SK-N-SH (cell line): ENCODE data around the gene RIT1. TPM values are rescaled to one million over a fixed set of nuclear protein-coding genes. Genes with fewer than 3 reads are reported as not detected.

ENCODE experiments used
- CTCF ChIA-PET: fragments of 300-600, 350-600 bp; formaldehyde crosslinking; extraction: SDS; loops from one replicate; lab custom pipeline; 2021; lab: Yijun Ruan, JAX
- POLR2A ChIA-PET: fragments of 350-600 bp; sonication (Branson Sonifier 250); formaldehyde crosslinking; extraction: SDS; loops from one replicate; lab custom pipeline; 2020; ENCODE audit warnings: antibody characterized with exemption, inconsistent platforms; lab: Yijun Ruan, JAX
- DNase-seq: peaks from one replicate; pipeline ENCODE4 v3.0.0; 2012
- H2AFZ ChIP-seq: fragments of 200-600 bp; sonication (generic); 2 replicates; pipeline ENCODE4 v1.8.1; 2016; ENCODE audit warnings: antibody characterized with exemption, mild to moderate bottlenecking, low read depth
- H3F3A ChIP-seq: fragments of 200-600 bp; sonication (generic); replicated peaks from 2 replicates; pipeline ENCODE3; 2016; ENCODE audit warnings: antibody characterized with exemption, mild to moderate bottlenecking; ENCODE audit not compliant: insufficient read depth
- H3K27ac ChIP-seq, 2 experiments: fragments of 200-500 bp in 1 of 2; fragments of 200-600 bp in 1 of 2; sonication (Bioruptor generic) in 1 of 2; sonication (generic), shearing (Covaris generic) in 1 of 2; 2 replicates each; pipeline versions ENCODE4 v1.5.1 to v1.6.1; 2014 to 2016; ENCODE audit warnings: low read depth in 2 of 2, inconsistent platforms in 1 of 2, low read length in 1 of 2, mild to moderate bottlenecking in 1 of 2, mixed read lengths in 1 of 2
- H3K27me3 ChIP-seq: fragments of 200-600 bp; sonication (generic), shearing (Covaris generic); 2 replicates; pipeline ENCODE4 v1.6.1; 2016; ENCODE audit warnings: mixed run types; ENCODE audit not compliant: insufficient read depth
- H3K36me3 ChIP-seq, 2 experiments: fragments of 200-500 bp in 1 of 2; fragments of 200-600 bp in 1 of 2; sonication (Bioruptor generic) in 1 of 2; sonication (generic) in 1 of 2; replicated peaks in 1 of 2; 2 replicates each; pipeline versions ENCODE3 to v1.5.1; 2014 to 2016; ENCODE audit warnings: low read length in 1 of 2, mild to moderate bottlenecking in 1 of 2; ENCODE audit not compliant: insufficient read depth in 2 of 2, control insufficient read depth in 1 of 2
- H3K4me1 ChIP-seq, 2 experiments: fragments of 200-500 bp in 1 of 2; fragments of 200-600 bp in 1 of 2; sonication (Bioruptor generic) in 1 of 2; sonication (generic), shearing (Covaris generic) in 1 of 2; 2 replicates each; pipeline versions ENCODE4 v1.5.1 to v1.6.1; 2014 to 2016; ENCODE audit warnings: low read depth in 1 of 2, low read length in 1 of 2, mixed run types in 1 of 2; ENCODE audit not compliant: insufficient read depth in 2 of 2, control insufficient read depth in 1 of 2
- H3K4me2 ChIP-seq: fragments of 200-600 bp; sonication (generic), shearing (Covaris generic); 2 replicates; pipeline ENCODE4 v1.6.1; 2017; ENCODE audit warnings: mixed run types
- H3K4me3 ChIP-seq, 2 experiments: fragments of 200-500 bp in 1 of 2; fragments of 200-600 bp in 1 of 2; sonication (Bioruptor generic) in 1 of 2; sonication (generic), shearing (Covaris generic) in 1 of 2; 2 replicates each; pipeline versions ENCODE4 v1.5.1 to v1.8.1; 2014 to 2016; ENCODE audit warnings: low read depth in 2 of 2, inconsistent platforms in 1 of 2, low read length in 1 of 2, mild to moderate bottlenecking in 1 of 2, mixed read lengths in 1 of 2, moderate library complexity in 1 of 2
- H3K79me2 ChIP-seq: fragments of 200-600 bp; sonication (generic); 2 replicates; pipeline ENCODE4 v1.8.1; 2017; ENCODE audit warnings: mild to moderate bottlenecking; ENCODE audit not compliant: insufficient read depth
- H3K9ac ChIP-seq: fragments of 200-600 bp; sonication (generic); 2 replicates; pipeline ENCODE4 v1.6.1; 2017; ENCODE audit warnings: mixed run types
- H3K9me2 ChIP-seq: fragments of 200-600 bp; sonication (generic); 2 replicates; pipeline ENCODE4 v1.6.1; 2017; ENCODE audit warnings: mixed run types
- H3K9me3 ChIP-seq: fragments of 200-600 bp; sonication (generic); 2 replicates; pipeline ENCODE4 v1.6.1; 2017; ENCODE audit warnings: mixed run types, mild to moderate bottlenecking, moderate library complexity
- H4K20me1 ChIP-seq: fragments of 200-600 bp; sonication (generic); 2 replicates; pipeline ENCODE4 v1.6.1; 2017; ENCODE audit warnings: mild to moderate bottlenecking, mixed run types; ENCODE audit not compliant: insufficient read depth
- CTCF ChIP-seq: fragments of 200-600 bp; sonication (generic); IDR thresholded peaks from 2 replicates; pipeline ENCODE4 v1.6.1; 2017; ENCODE audit warnings: antibody characterized with exemption, mild to moderate bottlenecking, moderate library complexity
- EZH2phosphoT487 ChIP-seq: fragments of 200-600 bp; sonication (generic); IDR thresholded peaks from 2 replicates; pipeline ENCODE4 v1.6.1; 2017; ENCODE audit warnings: low read depth, mixed run types, mild to moderate bottlenecking, antibody characterized with exemption, moderate library complexity, borderline replicate concordance
- FOXM1 ChIP-seq: IDR thresholded peaks from 2 replicates; pipeline ENCODE4 v1.4.0; 2012; ENCODE audit warnings: low read depth, mild to moderate bottlenecking
- GATA2 ChIP-seq: sonication (generic); formaldehyde crosslinking; IDR thresholded peaks from 2 replicates; pipeline ENCODE4 v1.5.0; 2020; ENCODE audit warnings: mild to moderate bottlenecking, missing genetic modification reagents
- JUND ChIP-seq: IDR thresholded peaks from 2 replicates; pipeline ENCODE4 v1.4.0; 2012
- MAX ChIP-seq: IDR thresholded peaks from 2 replicates; pipeline ENCODE4 v1.4.0; 2012; ENCODE audit warnings: low read depth
- MXI1 ChIP-seq: IDR thresholded peaks from 2 replicates; pipeline ENCODE4 v1.6.1; 2012; ENCODE audit warnings: mild to moderate bottlenecking, low read depth, low read length, improper control_type of control experiment
- NRF1 ChIP-seq: IDR thresholded peaks from 2 replicates; pipeline ENCODE4 v1.6.1; 2012; ENCODE audit warnings: low read depth, mild to moderate bottlenecking, low read length
- POLR2AphosphoS5 ChIP-seq: IDR thresholded peaks from 2 replicates; pipeline ENCODE4 v1.6.1; 2012; ENCODE audit warnings: low read depth, low read length
- TAF1 ChIP-seq: IDR thresholded peaks from 2 replicates; pipeline ENCODE4 v1.6.1; 2012; ENCODE audit warnings: low read depth, mild to moderate bottlenecking, low read length, moderate library complexity, borderline replicate concordance
- TCF12 ChIP-seq: IDR thresholded peaks from 2 replicates; pipeline ENCODE4 v1.4.0; 2012
- USF1 ChIP-seq: IDR thresholded peaks from 2 replicates; pipeline ENCODE4 v1.4.0; 2012; ENCODE audit warnings: low read depth, borderline replicate concordance
- WGBS: methylation state at CpG from one replicate; pipeline ENCODE4 v1.1.6; 2017; ENCODE audit warnings: low lambda C conversion rate; 5-methylcytosine and 5-hydroxymethylcytosine counted together
- polyA plus RNA-seq, 3 experiments: library from polyadenylated mRNA; depleted of rRNA; stranded (reverse); fragments of >200 nt; gene quantifications; 2 replicates each; pipeline ENCODE4 v1.2.3, GENCODE V29; 2012

The RIT1 gene
- polyA plus RNA-seq, 1 of the 3 experiments (the other 2 are of a cell fraction): 28.8 TPM

- Histone ChIP-seq H3K27ac (no peak overlapping the region), H3K4me3 (no peak overlapping the region), H3K9ac (no peak overlapping the region), H3K36me3 (peaks cover 12 to 22% of the 10 kb centered on the region in 2 experiments), H4K20me1 (no peaks in the 10 kb centered on the region), H3K4me2 (no peak overlapping the region), H2AFZ (no peak overlapping the region), H3K9me2 (no peaks in the 10 kb centered on the region), H3F3A (peaks cover 20% of the 10 kb centered on the region), H3K9me3 (no peaks in the 10 kb centered on the region), H3K27me3 (no peaks in the 10 kb centered on the region), H3K79me2 (peaks cover 12% of the 10 kb centered on the region)
- DNase-seq: no peak
- CTCF ChIA-PET: no interaction called here
- POLR2A ChIA-PET: no interaction called here
- TF ChIP-seq NRF1: no peak
- no peak for TF ChIP-seq MXI1
- TF ChIP-seq TAF1: no peak
- TF ChIP-seq USF1: no peak
- TF ChIP-seq, all 33 proteins: peak for 0
- 100% methylated on average over 2 of the region's 2 CpGs for WGBS
- H3K4me1 ChIP-seq: peaks cover 0 to 8% of the 10 kb centered on the region in 2 experiments; a peak in 2 of 4 replicates
Measured at GRCh38 chr1:155880251-155880650, 30.9 kb downstream of the RIT1 start.

GRCh38 chr1:155877945-155878344 lies 33.2 kb downstream of the RIT1 start:
- POLR2A ChIA-PET: interaction anchor here (1.2 kb wide), 1 partner anchor 39 kb away, joined by 3 read pairs; no protein-coding TSS in a partner anchor

More at GRCh38 chr1:155877945-155878344, 33.2 kb downstream of the RIT1 start:
- Histone ChIP-seq H3K9ac (no peak overlapping the region), H3K4me3 (no peak overlapping the region), H3K27me3 (no peaks in the 10 kb centered on the region), H2AFZ (no peak overlapping the region), H4K20me1 (no peaks in the 10 kb centered on the region), H3K27ac (no peak overlapping the region), H3K36me3 (peaks cover 16 to 22% of the 10 kb centered on the region in 2 experiments), H3K9me2 (no peaks in the 10 kb centered on the region), H3F3A (peaks cover 3% of the 10 kb centered on the region), H3K4me1 (peaks cover 0 to 2% of the 10 kb centered on the region in 2 experiments; a peak in 1 of 4 replicates), H3K4me2 (no peak overlapping the region), H3K79me2 (peaks cover 17% of the 10 kb centered on the region), H3K9me3 (no peaks in the 10 kb centered on the region)
- CTCF ChIA-PET: no interaction called here
- no peak for TF ChIP-seq MXI1
- no peak for TF ChIP-seq FOXM1
- TF ChIP-seq GATA2: no peak
- TF ChIP-seq TAF1: no peak
- no peak for TF ChIP-seq JUND
- TF ChIP-seq EZH2phosphoT487: no peak
- no peak for TF ChIP-seq NRF1
- no peak for TF ChIP-seq CTCF
- no peak for TF ChIP-seq TCF12
- TF ChIP-seq MAX: no peak
- no peak for TF ChIP-seq POLR2AphosphoS5
- DNase-seq: no peak
- WGBS: 95% methylated on average over 2 of the region's 2 CpGs
